OCI-LY7 (cell line): Measurements from ENCODE around the gene PABPN1L.

Experiments
- EZH2phosphoT487 ChIP-seq: fragments of 200-600 bp; sonication (generic); IDR thresholded peaks from 2 replicates; pipeline ENCODE4 v1.6.1; 2018; ENCODE audit warnings: low read depth, borderline replicate concordance, mild to moderate bottlenecking, mixed run types, antibody characterized with exemption, low read length, moderate library complexity, mixed read lengths
- TF ChIP-seq, protein P1 (sequence below): fragments of 200-600 bp; sonication (generic); conservative IDR thresholded peaks from 2 replicates; pipeline ENCODE4 v1.5.1; 2014; ENCODE audit warnings: mild to moderate bottlenecking, antibody characterized with exemption, low read length, moderate library complexity, mixed read lengths

DNA sequence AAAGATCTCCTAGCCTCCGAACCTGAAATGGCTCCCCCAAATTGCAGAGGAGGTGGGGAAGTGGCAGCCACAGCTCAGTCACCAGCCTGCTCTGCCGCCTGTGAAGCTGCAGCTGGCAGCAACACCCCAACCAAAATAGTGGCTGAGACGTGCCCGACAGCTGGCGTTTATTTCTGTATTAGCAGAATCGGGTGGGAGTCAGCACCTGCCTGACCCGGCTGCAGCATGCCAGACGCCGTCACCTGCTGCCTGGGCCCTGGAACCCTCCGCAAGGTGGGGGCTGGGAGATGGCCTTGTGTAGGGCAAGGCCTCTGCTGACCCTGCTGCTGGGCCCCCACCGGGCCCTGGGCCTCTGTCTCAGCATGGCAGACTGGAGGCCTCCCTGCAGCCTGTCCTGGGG is 17.5 kb upstream of the PABPN1L start:
- TF ChIP-seq, protein P1, sequence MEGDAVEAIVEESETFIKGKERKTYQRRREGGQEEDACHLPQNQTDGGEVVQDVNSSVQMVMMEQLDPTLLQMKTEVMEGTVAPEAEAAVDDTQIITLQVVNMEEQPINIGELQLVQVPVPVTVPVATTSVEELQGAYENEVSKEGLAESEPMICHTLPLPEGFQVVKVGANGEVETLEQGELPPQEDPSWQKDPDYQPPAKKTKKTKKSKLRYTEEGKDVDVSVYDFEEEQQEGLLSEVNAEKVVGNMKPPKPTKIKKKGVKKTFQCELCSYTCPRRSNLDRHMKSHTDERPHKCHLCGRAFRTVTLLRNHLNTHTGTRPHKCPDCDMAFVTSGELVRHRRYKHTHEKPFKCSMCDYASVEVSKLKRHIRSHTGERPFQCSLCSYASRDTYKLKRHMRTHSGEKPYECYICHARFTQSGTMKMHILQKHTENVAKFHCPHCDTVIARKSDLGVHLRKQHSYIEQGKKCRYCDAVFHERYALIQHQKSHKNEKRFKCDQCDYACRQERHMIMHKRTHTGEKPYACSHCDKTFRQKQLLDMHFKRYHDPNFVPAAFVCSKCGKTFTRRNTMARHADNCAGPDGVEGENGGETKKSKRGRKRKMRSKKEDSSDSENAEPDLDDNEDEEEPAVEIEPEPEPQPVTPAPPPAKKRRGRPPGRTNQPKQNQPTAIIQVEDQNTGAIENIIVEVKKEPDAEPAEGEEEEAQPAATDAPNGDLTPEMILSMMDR = no peak
- TF ChIP-seq EZH2phosphoT487 = no peak
